OCI-LY1 (cell line): ENCODE data around the gene TLE2.
"Not testable (repeated sequence)": the region's sequence is repeated elsewhere in the genome, so short reads cannot be mapped to it uniquely, and the experiment has no call there.

Experiments used
- H2AFZ ChIP-seq: fragments of 200-600 bp; sonication (generic), shearing (Covaris generic); 2 replicates; pipeline ENCODE4 v1.6.0; 2014; ENCODE audit warnings: antibody characterized with exemption, mild to moderate bottlenecking, low read length
- H3F3A ChIP-seq: fragments of 200-600 bp; sonication (generic), shearing (Covaris generic); 2 replicates; pipeline ENCODE4 v1.6.0; 2014; ENCODE audit warnings: mild to moderate bottlenecking, antibody characterized with exemption, low read length, moderate library complexity; ENCODE audit not compliant: insufficient read depth
- H3K27ac ChIP-seq: fragments of 200-600 bp; sonication (generic); 2 replicates; pipeline ENCODE4 v1.5.1; 2014; ENCODE audit warnings: low read length, mixed run types, mild to moderate bottlenecking, low read depth; ENCODE audit not compliant: poor library complexity, severe bottlenecking
- H3K27me3 ChIP-seq: fragments of 200-600 bp; sonication (generic); 2 replicates; pipeline ENCODE4 v1.6.0; 2014; ENCODE audit warnings: antibody characterized with exemption, mild to moderate bottlenecking, low read length, moderate library complexity; ENCODE audit not compliant: insufficient read depth
- H3K36me3 ChIP-seq: fragments of 200-600 bp; sonication (generic); 2 replicates; pipeline ENCODE4 v1.6.1; 2014; ENCODE audit warnings: mild to moderate bottlenecking, antibody characterized with exemption, low read length, moderate library complexity, mixed read lengths; ENCODE audit not compliant: insufficient read depth
- H3K4me1 ChIP-seq: fragments of 200-600 bp; sonication (generic); 2 replicates; pipeline ENCODE4 v1.5.1; 2014; ENCODE audit warnings: mild to moderate bottlenecking, low read length, moderate library complexity; ENCODE audit not compliant: insufficient read depth, severe bottlenecking
- H3K4me2 ChIP-seq: fragments of 200-600 bp; sonication (generic), shearing (Covaris generic); 2 replicates; pipeline ENCODE4 v1.6.1; 2014; ENCODE audit warnings: low read length
- H3K4me3 ChIP-seq: fragments of 200-600 bp; sonication (generic); 2 replicates; pipeline ENCODE4 v1.5.1; 2014; ENCODE audit warnings: low read length, low read depth, mild to moderate bottlenecking, mixed read lengths; ENCODE audit not compliant: poor library complexity, severe bottlenecking
- H3K79me2 ChIP-seq: fragments of 200-600 bp; shearing (Covaris generic); 2 replicates; pipeline ENCODE4 v1.6.1; 2016; ENCODE audit warnings: mixed run types, low read length, mixed read lengths; ENCODE audit not compliant: insufficient read depth
- H3K9ac ChIP-seq: fragments of 200-600 bp; sonication (generic), shearing (Covaris generic); 2 replicates; pipeline ENCODE4 v1.6.1; 2014; ENCODE audit warnings: mild to moderate bottlenecking, low read length, mixed read lengths
- H3K9me2 ChIP-seq: fragments of 200-600 bp; sonication (generic), shearing (Covaris generic); 2 replicates; pipeline ENCODE4 v1.6.1; 2014; ENCODE audit warnings: low read depth, mild to moderate bottlenecking, low read length, mixed read lengths
- H3K9me3 ChIP-seq: fragments of 200-600 bp; shearing (Covaris generic); 2 replicates; pipeline ENCODE4 v1.6.1; 2014; ENCODE audit warnings: low read length, mixed read lengths
- H4K20me1 ChIP-seq: fragments of 200-600 bp; sonication (generic), shearing (Covaris generic); 2 replicates; pipeline ENCODE4 v1.6.0; 2016; ENCODE audit warnings: mild to moderate bottlenecking, low read length; ENCODE audit not compliant: insufficient read depth
- EZH2 ChIP-seq: fragments of 200-600 bp; sonication (generic), shearing (Covaris generic); IDR thresholded peaks from 2 replicates; pipeline ENCODE4 v1.8.0; 2017; ENCODE audit warnings: borderline replicate concordance, mixed run types, mild to moderate bottlenecking, antibody characterized with exemption, low read length, moderate library complexity, mixed read lengths
- TF ChIP-seq, protein P1 (sequence below): fragments of 200-600 bp; sonication (generic), shearing (Covaris generic); IDR thresholded peaks from 2 replicates; pipeline ENCODE4 v1.5.1; 2017; ENCODE audit warnings: mild to moderate bottlenecking, antibody characterized with exemption, low read length, moderate library complexity, mixed read lengths

The TLE2 gene

GRCh38 chr19:3013263-3013725 lies 15.8 kb downstream of the TLE2 start:
- Histone ChIP-seq H3K9ac (no peak overlapping the region), H3K79me2 (no peaks in the 10 kb centered on the region), H3K36me3 (no peaks in the 10 kb centered on the region), H3K4me2 (no peak overlapping the region), H2AFZ (no peak overlapping the region), H3K27me3 (no peaks in the 10 kb centered on the region), H4K20me1 (no peaks in the 10 kb centered on the region), H3K9me2 (no peaks in the 10 kb centered on the region), H3K27ac (no peak overlapping the region), H3K4me1 (no peaks in the 10 kb centered on the region), H3F3A (no peaks in the 10 kb centered on the region), H3K9me3 (no peaks in the 10 kb centered on the region), H3K4me3 (no peak overlapping the region)
- TF ChIP-seq, protein P1, sequence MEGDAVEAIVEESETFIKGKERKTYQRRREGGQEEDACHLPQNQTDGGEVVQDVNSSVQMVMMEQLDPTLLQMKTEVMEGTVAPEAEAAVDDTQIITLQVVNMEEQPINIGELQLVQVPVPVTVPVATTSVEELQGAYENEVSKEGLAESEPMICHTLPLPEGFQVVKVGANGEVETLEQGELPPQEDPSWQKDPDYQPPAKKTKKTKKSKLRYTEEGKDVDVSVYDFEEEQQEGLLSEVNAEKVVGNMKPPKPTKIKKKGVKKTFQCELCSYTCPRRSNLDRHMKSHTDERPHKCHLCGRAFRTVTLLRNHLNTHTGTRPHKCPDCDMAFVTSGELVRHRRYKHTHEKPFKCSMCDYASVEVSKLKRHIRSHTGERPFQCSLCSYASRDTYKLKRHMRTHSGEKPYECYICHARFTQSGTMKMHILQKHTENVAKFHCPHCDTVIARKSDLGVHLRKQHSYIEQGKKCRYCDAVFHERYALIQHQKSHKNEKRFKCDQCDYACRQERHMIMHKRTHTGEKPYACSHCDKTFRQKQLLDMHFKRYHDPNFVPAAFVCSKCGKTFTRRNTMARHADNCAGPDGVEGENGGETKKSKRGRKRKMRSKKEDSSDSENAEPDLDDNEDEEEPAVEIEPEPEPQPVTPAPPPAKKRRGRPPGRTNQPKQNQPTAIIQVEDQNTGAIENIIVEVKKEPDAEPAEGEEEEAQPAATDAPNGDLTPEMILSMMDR, result no peak
- no peak for TF ChIP-seq EZH2

DNA sequence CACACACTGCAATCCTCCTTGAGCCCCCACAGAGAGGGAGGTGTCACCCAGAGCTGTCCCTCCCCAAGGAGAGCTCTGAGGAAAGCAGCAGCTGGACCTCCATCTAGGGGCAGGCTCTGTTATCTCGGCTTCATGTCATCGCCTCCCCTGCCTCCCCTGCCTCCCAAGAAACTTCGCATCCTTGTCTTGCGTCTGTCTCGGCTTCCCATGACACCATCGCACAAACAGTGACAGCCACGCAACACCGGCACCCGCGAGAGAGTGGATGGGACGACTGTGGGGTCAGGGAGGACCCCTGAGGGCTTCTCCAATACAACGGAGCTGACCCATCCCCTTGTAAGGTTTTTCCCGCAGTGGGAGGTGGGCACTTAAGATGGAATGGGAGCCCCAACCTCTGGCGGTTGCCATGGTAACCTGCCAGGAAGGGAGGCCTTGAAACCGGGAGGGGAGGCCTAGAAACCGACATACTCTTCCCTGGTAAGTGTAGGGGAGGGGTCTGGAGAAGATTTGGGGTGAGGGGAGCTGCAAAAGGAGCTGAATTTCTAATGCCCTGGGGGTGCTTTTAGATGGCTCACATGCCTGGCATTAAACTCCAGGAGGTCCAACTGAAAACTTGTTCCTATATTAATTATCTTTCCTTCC lies 16.3 kb downstream of the TLE2 start:
- Histone ChIP-seq H3K9ac (no peak overlapping the region), H3K9me2 (no peaks in the 10 kb centered on the region), H3K27ac (no peak overlapping the region), H4K20me1 (no peaks in the 10 kb centered on the region), H3K4me3 (no peak overlapping the region), H3F3A (no peaks in the 10 kb centered on the region), H3K27me3 (no peaks in the 10 kb centered on the region), H3K36me3 (no peaks in the 10 kb centered on the region), H3K9me3 (no peaks in the 10 kb centered on the region), H3K4me1 (no peaks in the 10 kb centered on the region), H2AFZ (no peak overlapping the region), H3K79me2 (no peaks in the 10 kb centered on the region), H3K4me2 (no peak overlapping the region)
- TF ChIP-seq, protein P1, result no peak
- no peak for TF ChIP-seq EZH2

DNA sequence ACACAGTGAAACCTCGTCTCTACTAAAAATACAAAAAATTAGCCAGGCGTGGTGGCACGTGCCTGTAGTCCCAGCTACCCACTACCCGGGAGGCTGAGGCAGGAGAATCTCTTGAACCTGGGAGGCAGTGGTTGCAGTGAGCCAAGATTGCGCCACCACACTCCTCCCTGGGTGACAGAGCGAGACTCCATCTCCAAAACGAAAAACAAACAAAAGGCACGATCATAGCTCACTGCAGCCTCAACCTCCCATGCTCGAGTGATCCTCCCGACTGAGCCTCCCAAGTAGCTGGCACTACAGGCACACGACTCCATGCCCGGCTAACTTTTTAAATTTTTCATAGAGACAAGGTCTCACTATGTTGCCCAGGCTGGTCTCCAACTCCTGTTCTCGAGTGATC lies 17.0 kb downstream of the TLE2 start:
- not testable (repeated sequence) for H3K79me2 ChIP-seq, H3K36me3 ChIP-seq, H3K9ac ChIP-seq, H3K27me3 ChIP-seq, H3K9me2 ChIP-seq, H2AFZ ChIP-seq, H3K27ac ChIP-seq, H3K9me3 ChIP-seq, H3F3A ChIP-seq, H4K20me1 ChIP-seq, H3K4me1 ChIP-seq, H3K4me2 ChIP-seq, H3K4me3 ChIP-seq

GRCh38 chr19:3010871-3011270 lies 18.2 kb downstream of the TLE2 start:
- no peaks in the 10 kb centered on the region for H3K79me2 ChIP-seq
- no peak overlapping the region for H3K27ac ChIP-seq
- H3K9ac ChIP-seq, result no peak overlapping the region
- no peaks in the 10 kb centered on the region for H3K36me3 ChIP-seq
- H2AFZ ChIP-seq, result no peak overlapping the region
- H3K4me1 ChIP-seq, result no peaks in the 10 kb centered on the region
- H4K20me1 ChIP-seq, result no peaks in the 10 kb centered on the region
- H3K27me3 ChIP-seq, result no peaks in the 10 kb centered on the region
- no peaks in the 10 kb centered on the region for H3K9me2 ChIP-seq
- H3K9me3 ChIP-seq, result no peaks in the 10 kb centered on the region
- H3K4me3 ChIP-seq, result no peak overlapping the region
- H3F3A ChIP-seq, result no peaks in the 10 kb centered on the region
- no peak overlapping the region for H3K4me2 ChIP-seq
- TF ChIP-seq EZH2, result no peak
- TF ChIP-seq, protein P1, result no peak
